ENCODE data around the gene DRG2.
A peak's percentile ranks its signal among the peaks of the same experiment; 100 is the strongest.

DRG2 gene

DNA sequence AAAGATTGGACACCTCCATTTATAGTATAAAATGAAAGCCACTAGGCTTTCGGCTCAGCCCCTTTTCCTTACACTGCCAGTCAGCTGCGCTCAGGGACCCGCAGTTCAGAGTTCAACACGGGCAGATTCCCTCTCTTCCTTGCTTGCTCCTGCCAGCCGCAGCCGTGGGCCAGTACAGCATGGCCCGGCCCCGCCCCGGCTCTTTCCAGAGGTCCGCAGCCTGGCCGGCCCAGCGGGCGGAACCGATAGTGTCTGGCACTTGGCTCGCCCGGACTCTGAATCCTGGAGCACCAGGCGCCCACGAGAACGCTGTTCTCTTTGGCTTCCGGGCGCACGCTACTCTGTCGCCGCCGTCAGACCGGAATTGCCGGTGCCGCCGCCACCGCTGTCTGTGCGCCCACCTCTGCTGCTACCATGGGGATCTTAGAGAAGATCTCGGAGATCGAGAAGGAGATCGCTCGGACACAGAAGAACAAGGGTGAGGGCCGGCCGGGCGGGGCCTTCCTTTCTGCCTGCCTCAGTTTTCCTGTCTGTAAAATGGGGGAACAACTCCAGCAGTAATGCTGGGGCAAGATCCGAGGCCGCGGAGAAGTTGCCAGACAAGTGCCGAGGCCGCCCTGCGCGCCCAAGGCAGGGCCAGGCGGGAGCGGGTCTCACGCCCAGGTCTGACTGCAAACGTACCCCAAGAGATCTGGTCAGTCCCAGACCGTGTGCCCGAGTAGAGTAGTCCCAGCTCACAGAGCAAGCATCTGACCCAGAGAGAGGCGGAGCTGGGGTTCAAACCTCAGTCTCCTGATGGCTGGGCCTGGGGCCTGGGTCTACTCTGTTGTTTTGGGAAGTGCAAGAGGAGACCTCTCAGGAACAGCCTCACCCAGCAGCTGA, at the start of gene DRG2:
TSS of gene DRG2 (plus strand) at position 339 of the 882 bp plus-strand sequence. CDS start at position 415, 76 bp downstream.
- DNase-seq (ENCODE audit: low read depth, low spot score): peak; percentile 79

- DNase-seq (ENCODE audit: low read depth, low spot score): no peak
Measured at GRCh38 chr17:18038149-18038850, 49.4 kb upstream of the DRG2 start.

DNA sequence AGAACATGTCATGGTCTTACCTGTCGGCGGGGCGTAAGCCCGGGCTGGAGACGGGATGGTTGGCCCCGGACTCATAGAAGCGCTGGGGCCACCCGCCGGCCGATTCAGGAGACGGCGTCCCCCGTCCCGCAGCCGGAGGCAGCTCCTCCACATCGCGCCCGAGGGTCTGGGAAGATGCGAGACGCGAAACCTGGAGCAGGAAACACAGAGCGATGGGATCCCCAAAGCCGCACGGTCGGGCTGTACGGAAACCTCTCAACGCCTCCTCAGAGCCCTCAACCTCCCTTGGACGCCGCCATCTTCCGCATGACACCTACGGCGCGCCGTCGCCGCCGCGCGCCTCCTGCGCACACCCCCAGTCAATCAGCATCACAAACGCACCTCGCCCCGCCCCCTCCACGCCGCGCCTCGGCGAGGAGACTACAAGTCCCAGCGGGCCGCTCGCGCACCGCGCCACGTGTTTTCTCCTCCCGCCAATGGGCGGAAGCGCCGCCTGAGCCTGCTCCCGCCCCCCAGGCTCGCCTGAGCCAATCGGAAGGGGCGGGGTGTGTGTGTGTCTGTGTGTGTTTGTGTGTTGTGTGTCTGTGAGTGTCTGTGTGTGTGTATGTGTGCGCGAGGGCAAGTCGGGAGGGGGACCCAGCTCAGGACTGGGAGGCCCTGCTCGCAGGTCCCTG, 48.8 kb upstream of the DRG2 start, which contains the start of the genes ATPAF2 and GID4:
TSS of gene ATPAF2 (minus strand) at position 308 of the 674 bp plus-strand sequence. CDS start at position 153, 155 bp downstream.
TSS of gene GID4 (plus strand) at position 548 of the 674 bp plus-strand sequence. CDS start at position 605, 57 bp downstream.
- DNase-seq (ENCODE audit: low read depth, low spot score): peak; percentile 98

DNA sequence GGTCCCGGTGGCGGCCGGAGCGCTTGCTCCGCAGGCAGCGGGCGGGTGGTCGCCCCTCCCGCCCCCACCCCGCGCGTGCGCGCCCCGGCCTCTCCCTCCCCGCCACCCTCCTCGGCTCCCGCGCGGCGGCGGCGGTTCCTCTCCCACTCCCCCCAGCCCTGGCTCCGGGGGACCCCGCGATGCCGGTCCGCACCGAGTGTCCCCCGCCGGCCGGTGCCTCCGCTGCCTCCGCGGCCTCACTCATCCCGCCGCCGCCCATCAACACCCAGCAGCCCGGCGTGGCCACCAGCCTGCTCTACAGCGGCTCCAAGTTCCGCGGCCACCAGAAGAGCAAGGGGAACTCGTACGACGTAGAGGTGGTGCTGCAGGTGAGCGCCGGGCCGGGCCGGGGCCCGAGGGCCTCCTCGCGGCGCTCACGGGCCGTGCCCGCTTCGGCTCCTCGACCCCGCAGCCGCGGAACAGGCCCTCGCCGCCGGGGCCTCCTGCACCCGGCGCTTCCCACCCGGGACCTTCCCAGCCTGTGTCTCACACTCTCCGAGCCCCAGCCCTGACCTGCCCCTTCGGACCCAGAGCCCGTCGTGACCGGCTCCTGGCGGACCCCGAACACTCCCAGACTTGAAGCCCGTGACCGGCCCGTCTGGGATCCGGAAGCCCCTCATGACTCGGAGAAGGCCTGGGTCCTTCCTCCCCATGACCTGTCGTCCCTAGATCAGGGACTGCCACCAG, 48.0 kb upstream of the DRG2 start:
- DNase-seq (ENCODE audit: low read depth, low spot score): no peak

GRCh38 chr17:18040261-18040858, 47.4 kb upstream of the DRG2 start:
- no peak for DNase-seq (ENCODE audit: low read depth, low spot score)

GRCh38 chr17:18041776-18042175, 46.0 kb upstream of the DRG2 start:
- no peak for DNase-seq (ENCODE audit: low read depth, low spot score)

DNA sequence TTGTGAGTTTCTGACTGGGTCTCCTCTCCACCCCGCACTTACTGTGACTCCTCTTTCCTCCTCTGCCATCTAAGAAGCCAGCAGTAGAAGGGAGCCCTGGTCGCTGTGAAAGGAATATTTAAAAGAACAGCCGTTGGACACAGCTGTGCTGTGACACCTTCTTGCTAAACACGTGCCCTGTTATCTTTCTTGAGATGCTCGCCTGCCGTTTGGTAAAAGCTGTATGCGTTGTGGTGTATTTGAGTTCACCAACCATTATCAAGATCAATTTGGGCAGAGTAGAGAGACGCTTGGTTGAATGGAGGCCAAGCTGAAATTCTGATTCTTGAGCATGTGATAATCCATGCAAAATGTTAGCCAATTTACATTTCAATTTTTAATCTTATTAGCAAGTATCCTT, 44.8 kb upstream of the DRG2 start:
- no peak for DNase-seq (ENCODE audit: low read depth, low spot score)

DNA sequence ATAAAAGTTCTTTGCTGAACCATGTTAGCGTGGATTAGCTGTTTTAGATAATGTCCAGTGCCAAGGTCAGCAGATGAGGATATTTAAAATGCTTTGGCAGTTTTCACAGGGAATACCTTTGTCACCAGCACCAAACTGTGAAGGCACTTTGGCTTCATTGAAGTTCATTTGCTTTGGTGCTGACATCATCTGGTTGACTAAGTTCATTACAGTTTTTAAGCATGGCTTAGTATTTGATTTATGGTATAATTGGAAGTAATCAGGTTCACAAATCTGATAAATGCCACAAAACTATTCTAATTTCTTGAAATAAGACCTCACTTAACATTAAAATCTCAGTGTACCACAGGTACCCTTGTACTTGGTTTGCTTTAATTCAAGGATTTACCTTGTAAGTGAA, 44.3 kb upstream of the DRG2 start:
- no peak for DNase-seq (ENCODE audit: low read depth, low spot score)

DNA sequence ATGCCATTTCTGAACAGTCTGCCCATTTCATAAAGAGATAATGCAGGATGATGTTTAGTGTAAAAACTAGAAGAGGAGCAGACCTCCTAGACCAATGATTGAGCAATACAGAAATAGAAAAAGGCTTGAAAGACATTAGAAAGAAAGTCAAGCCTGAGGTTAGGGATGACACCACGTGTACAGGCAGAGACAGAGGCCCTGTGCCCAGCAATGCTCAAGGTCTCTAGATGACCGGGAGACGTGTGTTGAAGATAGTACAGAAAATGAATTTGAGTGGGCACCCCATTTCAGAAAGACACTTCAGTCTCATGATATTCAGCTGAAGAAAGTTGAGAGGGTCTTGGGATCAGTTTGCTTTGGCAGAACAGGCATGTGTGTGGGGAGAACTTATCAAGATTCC, 43.1 kb upstream of the DRG2 start:
- DNase-seq (ENCODE audit: low read depth, low spot score): no peak

GRCh38 chr17:18045691-18046350, 41.9 kb upstream of the DRG2 start:
- no peak for DNase-seq (ENCODE audit: low read depth, low spot score)

- DNase-seq (ENCODE audit: low read depth, low spot score): no peak
Measured at GRCh38 chr17:18055597-18055996, 32.2 kb upstream of the DRG2 start.

DNA sequence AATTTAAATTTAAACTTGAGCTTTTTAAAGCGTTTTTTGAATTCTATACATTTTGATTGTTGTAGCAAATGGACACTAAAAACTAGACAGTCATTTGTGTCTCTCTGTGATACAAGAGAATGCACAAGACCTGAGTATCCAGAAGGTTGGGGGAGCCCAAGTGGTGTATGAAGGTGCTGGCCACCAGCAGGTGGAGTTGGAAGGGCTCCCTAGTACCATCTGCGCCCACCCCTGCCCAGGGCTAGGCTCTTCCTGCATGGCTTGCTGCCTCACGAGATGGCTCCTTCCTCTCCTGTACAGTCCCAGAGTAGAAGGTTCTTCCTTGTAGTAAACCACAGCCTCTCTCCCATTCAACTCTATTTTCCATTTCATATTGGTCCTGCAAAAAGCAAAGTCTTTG, 31.5 kb upstream of the DRG2 start:
- no peak for DNase-seq (ENCODE audit: low read depth, low spot score)

- no peak for DNase-seq (ENCODE audit: low read depth, low spot score)
Measured at GRCh38 chr17:18059283-18059682, 28.5 kb upstream of the DRG2 start.

DNA sequence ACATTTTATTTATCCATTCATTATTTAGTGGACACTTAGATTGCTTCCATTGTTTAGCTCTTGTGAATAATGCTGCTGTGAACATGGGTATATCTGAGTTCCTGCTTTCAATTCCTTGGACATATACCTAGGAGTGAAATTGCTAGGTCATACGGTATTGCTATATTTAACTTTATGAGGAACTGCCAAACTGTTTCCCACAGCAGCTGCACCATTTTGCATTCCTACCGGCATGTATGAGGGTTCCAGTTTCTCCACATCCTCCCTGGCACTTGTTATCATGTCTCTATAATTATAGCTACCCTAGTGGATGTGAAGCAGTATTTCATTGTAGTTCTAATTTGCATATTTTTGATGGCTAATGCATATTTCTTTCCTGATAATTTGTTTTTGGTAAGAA, 23.7 kb upstream of the DRG2 start:
- no peak for DNase-seq (ENCODE audit: low read depth, low spot score)

DNA sequence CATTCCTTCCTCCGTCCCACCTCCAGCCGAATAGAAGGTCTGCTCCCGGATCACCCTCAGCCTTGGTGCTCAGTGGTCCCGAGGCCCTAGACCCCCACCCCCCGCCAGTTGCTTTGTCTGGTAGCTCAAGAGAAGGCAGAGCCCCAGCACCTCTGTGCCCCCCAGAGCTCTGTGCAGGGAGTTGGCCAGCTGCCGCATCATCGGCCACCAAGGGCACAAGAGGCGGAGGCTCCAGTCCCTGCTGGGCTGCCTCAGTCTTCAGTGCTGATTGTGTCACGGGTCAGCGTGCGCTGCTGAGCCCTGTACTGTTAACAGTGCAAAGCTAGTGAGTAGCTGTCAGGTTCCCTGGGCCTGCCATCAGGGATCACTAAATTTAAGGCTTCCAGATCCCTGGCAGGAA, 22.2 kb upstream of the DRG2 start:
- DNase-seq (ENCODE audit: low read depth, low spot score): no peak

- no peak for DNase-seq (ENCODE audit: low read depth, low spot score)
Measured at GRCh38 chr17:18066866-18067265, 20.9 kb upstream of the DRG2 start.

GRCh38 chr17:18069101-18069500, 18.6 kb upstream of the DRG2 start:
- DNase-seq (ENCODE audit: low read depth, low spot score): no peak

DNA sequence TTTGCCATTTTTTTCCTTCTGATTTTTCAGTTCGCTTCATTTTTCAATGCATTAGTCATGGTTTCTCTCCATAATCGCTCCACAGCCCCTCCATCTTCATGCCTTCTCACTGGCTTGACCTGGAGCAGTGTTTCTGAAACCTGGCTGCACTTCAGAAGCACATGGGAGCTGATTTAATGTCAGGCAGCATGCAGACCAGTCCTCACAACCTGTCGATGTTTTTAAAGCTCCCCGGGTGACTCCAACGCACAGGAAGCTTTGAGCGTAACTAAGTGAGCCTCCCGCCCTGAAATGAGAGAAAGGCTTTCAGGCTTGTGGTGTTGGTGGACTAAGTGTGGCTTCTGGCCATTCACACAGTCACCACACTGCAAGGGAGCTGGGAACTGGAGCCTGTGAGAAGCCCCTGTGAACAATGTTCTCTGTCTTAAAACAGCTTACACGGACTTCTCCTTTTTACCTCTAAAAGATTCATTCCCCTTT, 16.8 kb upstream of the DRG2 start:
- no peak for DNase-seq (ENCODE audit: low read depth, low spot score)

GRCh38 chr17:18071751-18072150, 16.0 kb upstream of the DRG2 start:
- DNase-seq (ENCODE audit: low read depth, low spot score): no peak

- no peak for DNase-seq (ENCODE audit: low read depth, low spot score)
Measured at GRCh38 chr17:18074566-18075272, 13.0 kb upstream of the DRG2 start.
